Coronary artery (tissue), 2 donors: ENCODE data around the gene IRF4.

Source experiments
- DNase-seq: peaks from one replicate; pipeline ENCODE4 v3.0.0-alpha.2; 2017; ENCODE audit warnings: low spot score
- H3K27ac ChIP-seq, 2 donors: fragments of 200-600 bp; sonication (generic); one replicate each; pipeline ENCODE4 v1.5.1; 2016 to 2019
- H3K4me3 ChIP-seq: fragments of 200-600 bp; sonication (generic); 2 replicates; pipeline ENCODE4 v1.5.1; 2016; ENCODE audit warnings: mild to moderate bottlenecking, moderate library complexity
- TF ChIP-seq, protein P1 (sequence below): fragments of 200-600 bp; sonication (generic); IDR thresholded peaks from one replicate; pipeline ENCODE4 v1.5.1; 2019; ENCODE audit warnings: antibody characterized with exemption

Gene IRF4

DNA sequence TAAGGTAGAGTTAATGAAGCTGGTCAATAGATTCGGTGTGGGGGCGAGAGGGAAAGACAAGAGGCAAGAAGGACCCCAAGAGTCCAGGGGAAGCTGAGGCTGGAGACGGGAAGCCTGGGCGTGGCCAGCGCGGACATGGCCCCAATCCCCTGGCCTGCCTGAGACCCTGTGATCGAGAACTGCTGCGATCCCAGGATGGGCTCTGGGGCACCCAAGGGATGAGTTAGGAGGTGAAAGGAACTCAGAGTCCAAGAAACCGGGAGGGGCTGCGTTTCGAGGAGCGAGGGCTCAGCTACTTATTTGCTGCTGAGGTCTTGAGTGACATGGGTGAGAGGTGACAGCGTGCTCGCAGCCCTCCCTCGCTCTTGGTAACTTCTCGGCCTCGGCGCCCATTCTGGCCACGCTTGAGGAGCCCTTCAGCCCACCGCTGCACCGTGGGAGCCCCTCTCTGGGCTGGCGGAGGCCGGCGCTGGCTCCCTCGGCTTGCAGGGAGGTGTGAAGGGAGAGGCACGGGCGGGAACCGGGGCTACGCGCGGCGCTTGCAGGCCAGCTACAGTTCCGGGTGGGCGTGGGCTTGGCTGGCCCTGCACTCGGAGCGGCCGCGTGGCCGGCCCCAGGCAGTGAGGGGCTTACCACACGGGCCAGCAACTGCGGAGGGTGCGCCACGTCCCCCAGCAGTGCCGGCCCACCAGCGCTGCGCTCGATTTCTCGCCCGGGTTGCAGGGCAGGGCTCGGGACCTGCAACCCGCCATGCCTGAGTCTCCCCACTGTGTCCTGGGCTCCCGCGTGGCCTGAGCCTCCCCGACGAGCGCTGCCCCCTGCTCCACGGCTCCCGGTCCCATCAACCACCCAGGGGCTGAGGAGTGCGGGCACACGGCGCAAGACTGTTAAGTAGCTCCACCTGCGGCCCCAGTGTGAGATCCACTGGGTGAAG, 58.2 kb downstream of the IRF4 start:
- TF ChIP-seq, protein P1, sequence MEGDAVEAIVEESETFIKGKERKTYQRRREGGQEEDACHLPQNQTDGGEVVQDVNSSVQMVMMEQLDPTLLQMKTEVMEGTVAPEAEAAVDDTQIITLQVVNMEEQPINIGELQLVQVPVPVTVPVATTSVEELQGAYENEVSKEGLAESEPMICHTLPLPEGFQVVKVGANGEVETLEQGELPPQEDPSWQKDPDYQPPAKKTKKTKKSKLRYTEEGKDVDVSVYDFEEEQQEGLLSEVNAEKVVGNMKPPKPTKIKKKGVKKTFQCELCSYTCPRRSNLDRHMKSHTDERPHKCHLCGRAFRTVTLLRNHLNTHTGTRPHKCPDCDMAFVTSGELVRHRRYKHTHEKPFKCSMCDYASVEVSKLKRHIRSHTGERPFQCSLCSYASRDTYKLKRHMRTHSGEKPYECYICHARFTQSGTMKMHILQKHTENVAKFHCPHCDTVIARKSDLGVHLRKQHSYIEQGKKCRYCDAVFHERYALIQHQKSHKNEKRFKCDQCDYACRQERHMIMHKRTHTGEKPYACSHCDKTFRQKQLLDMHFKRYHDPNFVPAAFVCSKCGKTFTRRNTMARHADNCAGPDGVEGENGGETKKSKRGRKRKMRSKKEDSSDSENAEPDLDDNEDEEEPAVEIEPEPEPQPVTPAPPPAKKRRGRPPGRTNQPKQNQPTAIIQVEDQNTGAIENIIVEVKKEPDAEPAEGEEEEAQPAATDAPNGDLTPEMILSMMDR, result no peak
- peak; percentile 55 for DNase-seq
- Histone ChIP-seq H3K4me3 (no peak overlapping the region), H3K27ac (no peak overlapping the region)

DNA sequence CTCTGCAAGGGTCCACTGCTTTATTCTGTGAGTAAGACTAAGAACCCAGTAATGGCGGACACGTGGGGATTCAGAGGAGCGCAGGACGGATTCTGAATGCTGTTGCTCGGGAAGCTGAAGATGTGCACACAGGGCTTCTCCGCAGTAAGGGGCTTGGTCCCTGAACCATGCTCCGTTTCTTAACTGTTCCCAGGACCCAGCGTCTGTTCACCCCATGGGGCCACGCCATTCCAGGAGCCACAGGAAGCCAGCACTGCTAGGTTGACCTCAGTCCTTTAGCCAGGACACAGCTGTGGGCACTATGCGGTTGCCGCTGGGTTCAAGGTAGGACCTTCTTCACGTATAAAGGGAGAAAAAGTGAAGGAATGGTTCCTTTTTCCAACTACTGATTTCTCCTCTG, 59.8 kb downstream of the IRF4 start:
- Histone ChIP-seq H3K4me3 (no peak overlapping the region), H3K27ac (no peak overlapping the region)
- TF ChIP-seq, protein P1, result no peak
- DNase-seq, result peak; percentile 31

DNA sequence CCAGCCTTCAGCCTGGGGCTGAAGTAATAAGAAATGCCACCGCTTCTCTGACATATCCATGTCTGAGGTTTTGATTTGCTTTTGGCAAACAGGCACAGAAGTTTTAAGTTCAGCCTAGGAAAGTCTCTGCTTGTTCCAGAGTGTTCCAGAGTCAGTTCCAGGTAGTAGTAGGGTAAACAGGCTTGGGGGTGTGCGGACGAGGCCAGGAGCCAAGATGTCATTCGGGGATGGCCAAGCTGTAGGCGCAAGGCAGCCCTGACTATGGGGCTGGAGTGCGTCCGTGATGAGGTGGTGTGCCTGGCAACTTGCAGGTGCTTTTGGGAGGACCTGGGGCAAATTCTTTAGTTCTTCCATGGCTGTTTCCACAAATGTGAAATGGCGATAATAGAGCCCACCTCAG, 60.3 kb downstream of the IRF4 start:
- TF ChIP-seq, protein P1, result no peak
- no peak overlapping the region for H3K4me3 ChIP-seq
- DNase-seq, result peak; percentile 45

DNA sequence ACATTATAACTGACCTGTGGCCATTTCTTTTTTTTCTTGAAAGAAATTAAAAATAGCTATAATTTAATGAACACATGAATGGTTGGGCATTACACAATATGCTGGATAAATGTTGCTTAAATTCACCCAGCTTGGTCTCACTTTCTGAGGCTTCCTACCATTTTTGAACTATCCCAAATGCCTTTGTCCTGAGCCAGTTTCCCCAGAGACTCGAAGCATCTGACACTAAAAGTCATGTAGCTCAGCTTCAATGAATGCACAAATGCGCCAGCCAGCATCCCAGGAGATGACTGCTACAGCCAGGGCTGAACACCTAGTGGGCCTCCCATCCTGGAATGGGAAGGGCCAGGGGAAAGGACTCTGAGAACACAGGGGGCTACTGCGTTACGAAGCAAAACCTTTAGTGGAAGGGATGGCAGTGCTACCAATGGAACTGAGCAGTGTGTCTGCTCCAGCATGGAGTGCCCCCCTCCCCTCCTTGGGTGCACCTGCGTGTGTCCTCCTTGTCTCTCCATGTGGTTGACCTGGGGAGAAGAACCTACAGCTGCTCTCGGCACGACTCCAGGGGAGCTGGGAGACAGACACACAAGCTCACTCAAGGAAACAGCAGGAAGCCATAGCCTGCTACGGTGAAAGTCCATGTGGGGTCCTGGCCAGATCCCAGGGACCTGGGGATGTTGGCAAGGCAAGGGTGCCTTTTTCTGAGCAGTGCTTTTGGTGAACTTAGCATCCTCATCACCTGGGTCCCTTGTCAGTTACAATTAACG, 60.9 kb downstream of the IRF4 start:
- Histone ChIP-seq H3K4me3 (no peak overlapping the region), H3K27ac (no peak overlapping the region)
- TF ChIP-seq, protein P1, result no peak
- DNase-seq, result peak; percentile 36

More for the DNA sequence above, 60.3 kb downstream of the IRF4 start:
- no peak overlapping the region for H3K27ac ChIP-seq

DNA sequence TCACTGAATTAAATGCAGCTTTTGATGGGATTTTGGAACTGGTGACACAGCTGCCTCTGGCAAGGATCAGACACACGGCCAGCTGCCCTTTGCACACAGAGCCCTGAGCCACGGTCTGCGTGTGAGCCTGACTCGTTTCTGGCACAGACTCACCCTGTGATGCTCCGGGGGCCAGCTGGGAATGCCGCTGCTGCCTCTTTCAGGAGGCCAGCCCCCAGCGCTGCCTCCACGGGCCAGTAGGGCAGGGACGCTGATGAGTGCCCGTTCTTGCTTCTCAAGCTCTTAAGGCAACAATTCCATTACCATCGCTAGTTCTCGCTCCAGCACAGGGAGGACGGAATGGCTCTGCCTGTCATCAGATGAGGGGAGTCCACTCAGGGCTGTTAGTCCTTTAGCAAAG, 61.6 kb downstream of the IRF4 start:
- DNase-seq, result peak; percentile 65
- Histone ChIP-seq H3K27ac (no peak overlapping the region), H3K4me3 (no peak overlapping the region)
- TF ChIP-seq, protein P1, result no peak

DNA sequence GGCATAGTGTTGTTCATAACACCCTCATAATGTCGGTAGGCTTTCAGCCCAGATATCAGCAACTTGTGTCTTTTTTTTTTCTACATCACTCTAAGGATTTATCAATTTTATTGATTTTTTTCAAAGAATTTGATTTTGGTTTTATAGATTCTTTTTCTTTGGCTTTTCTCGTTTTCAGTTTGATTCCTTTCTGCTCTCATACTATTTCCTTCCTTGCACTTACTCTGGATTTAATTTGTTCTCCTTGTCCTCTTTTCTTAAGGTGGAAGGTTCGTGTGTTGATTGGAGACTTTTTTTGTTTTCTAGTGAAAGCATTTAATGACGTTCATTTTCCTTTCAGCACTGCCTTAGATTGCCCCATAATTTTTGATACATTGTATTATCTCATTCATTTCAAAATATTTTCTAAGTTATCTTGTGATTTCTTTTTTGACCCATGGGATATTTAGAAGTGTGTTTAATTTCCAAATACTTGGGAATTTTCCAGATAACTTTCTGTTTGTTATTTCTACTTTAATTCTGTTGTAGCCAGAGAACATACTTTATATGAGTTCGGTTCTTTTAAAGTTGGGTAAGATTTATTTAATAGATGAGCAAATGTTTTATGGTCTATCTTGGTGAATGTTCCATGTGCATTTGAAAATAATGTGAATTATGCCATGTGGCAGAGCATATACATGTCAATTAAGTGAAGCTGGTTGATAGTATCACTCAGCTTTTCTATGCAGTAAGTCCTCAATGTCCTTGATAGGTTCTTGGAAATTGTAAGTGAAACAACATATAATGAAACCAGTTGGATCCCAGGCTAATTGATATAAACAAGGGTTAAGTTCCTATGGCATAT, 62.8 kb downstream of the IRF4 start:
- H3K4me3 ChIP-seq, result no peak overlapping the region
- TF ChIP-seq, protein P1, result no peak
- no peak for DNase-seq
- H3K27ac ChIP-seq, result no peak overlapping the region
